ENCODE data around the gene IRX6. TPM values are rescaled to one million over a fixed set of nuclear protein-coding genes. Genes with fewer than 3 reads are reported as not detected.

IRX6 gene
- total RNA-seq, 4 donors from 2014 or later: 0.14 TPM; not detected in 3

DNA sequence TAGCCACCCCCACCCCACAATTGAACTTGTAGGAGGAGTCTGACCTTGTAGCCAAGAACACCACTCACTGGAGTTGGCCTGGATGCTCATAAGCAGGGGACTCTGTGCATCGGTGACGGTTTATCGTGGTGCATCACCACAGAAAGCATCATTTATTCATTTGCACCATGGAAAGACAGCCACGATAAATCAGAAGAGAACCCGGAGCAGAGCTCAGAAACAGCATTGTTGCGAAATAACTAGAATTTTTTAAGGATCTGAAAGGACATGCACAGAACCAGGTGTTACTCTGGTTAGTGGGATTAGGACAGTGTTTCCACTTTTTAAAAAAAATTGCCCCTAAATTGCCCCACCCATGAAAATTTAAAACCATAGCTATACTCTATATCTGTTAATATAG, 44.4 kb upstream of the IRX6 start:
- Histone ChIP-seq H3K36me3 (no peaks in the 10 kb centered on the region), H3K9me3 (no peaks in the 10 kb centered on the region), H3K4me3 (no peak overlapping the region), H3K27ac (no peak overlapping the region), H3K4me1 (no peaks in the 10 kb centered on the region), H3K27me3 (no peaks in the 10 kb centered on the region)
- no peak for DNase-seq
- TF ChIP-seq CTCF (IDR thresholded peaks at IDR 0.05) (no peak), POLR2A (IDR thresholded peaks at IDR 0.05) (no peak)
- intact Hi-C loops (cut with DNase I; ENCODE audit: low total_unique reads): no loop called here

GRCh38 chr16:55280587-55280986, 43.4 kb upstream of the IRX6 start:
- TF ChIP-seq CTCF (IDR thresholded peaks at IDR 0.05) (no peak), POLR2A (IDR thresholded peaks at IDR 0.05) (no peak)
- Histone ChIP-seq H3K4me1 (no peaks in the 10 kb centered on the region), H3K4me3 (no peak overlapping the region), H3K36me3 (no peaks in the 10 kb centered on the region), H3K27ac (no peak overlapping the region), H3K27me3 (no peaks in the 10 kb centered on the region), H3K9me3 (no peaks in the 10 kb centered on the region)
- intact Hi-C loops (cut with DNase I; ENCODE audit: low total_unique reads): no loop called here
- DNase-seq: no peak

DNA sequence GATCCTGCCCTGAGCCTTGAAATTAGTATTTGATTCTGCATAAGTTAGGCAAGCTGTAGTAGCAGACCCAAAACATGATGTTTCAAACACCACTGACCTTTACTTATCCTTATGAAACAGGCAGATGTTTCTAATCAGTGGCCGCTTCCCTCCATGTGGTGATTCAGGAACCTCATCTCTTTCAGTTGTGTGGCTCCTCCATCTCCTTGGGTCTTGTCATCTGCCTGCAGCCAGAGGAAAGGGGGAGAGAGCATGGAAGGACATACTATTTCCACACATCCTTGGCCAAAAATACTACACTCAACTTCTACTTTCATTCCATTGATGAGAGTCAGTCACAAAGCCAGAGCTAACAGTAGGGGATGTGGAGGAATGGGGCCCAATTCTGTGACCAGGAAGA, 41.6 kb upstream of the IRX6 start:
- no peak overlapping the region for H3K27ac ChIP-seq
- no peak overlapping the region for H3K4me3 ChIP-seq
- no peaks in the 10 kb centered on the region for H3K4me1 ChIP-seq
- intact Hi-C loops (cut with DNase I; ENCODE audit: low total_unique reads): no loop called here
- TF ChIP-seq CTCF (IDR thresholded peaks at IDR 0.05): no peak
- no peak for TF ChIP-seq POLR2A (IDR thresholded peaks at IDR 0.05)
- DNase-seq: no peak
- H3K36me3 ChIP-seq: no peaks in the 10 kb centered on the region
- H3K27me3 ChIP-seq: no peaks in the 10 kb centered on the region
- H3K9me3 ChIP-seq: peaks cover 0 to under 1% of the 10 kb centered on the region in 2 donors

- no peak overlapping the region for H3K27ac ChIP-seq
- peaks cover 0 to 2% of the 10 kb centered on the region in 2 donors for H3K9me3 ChIP-seq
- no peaks in the 10 kb centered on the region for H3K36me3 ChIP-seq
- H3K4me3 ChIP-seq: no peak overlapping the region
- no peaks in the 10 kb centered on the region for H3K4me1 ChIP-seq
- TF ChIP-seq POLR2A (IDR thresholded peaks at IDR 0.05) (no peak), CTCF (IDR thresholded peaks at IDR 0.05) (no peak)
- intact Hi-C loops (cut with DNase I; ENCODE audit: low total_unique reads): no loop called here
- DNase-seq: no peak
- no peaks in the 10 kb centered on the region for H3K27me3 ChIP-seq
Observed at GRCh38 chr16:55283812-55284717, 39.9 kb upstream of the IRX6 start.

DNA sequence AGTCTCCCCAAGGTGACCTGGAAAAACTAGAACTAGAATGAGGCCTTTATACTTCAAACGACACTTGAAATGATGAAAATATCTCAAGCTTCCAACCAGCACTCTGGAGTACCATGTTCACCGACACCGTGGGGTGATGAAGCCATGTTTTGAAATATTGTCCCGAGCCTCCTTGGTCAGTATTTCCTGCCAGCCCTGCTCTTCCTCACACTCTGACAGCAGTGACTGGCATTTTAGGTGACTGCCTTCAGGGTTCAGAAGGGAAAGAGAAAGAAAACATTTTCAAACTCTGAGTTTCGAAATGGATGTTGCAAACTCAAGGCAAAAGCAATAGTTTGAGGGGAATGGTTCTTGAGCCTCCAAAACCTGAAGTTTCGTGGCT, 39.3 kb upstream of the IRX6 start:
- Histone ChIP-seq H3K27me3 (no peaks in the 10 kb centered on the region), H3K27ac (no peak overlapping the region), H3K36me3 (no peaks in the 10 kb centered on the region), H3K9me3 (peaks cover 0 to 2% of the 10 kb centered on the region in 2 donors), H3K4me3 (no peak overlapping the region), H3K4me1 (no peaks in the 10 kb centered on the region)
- no peak for TF ChIP-seq POLR2A (IDR thresholded peaks at IDR 0.05)
- TF ChIP-seq CTCF (IDR thresholded peaks at IDR 0.05): no peak
- intact Hi-C loops (cut with DNase I; ENCODE audit: low total_unique reads): no loop called here
- no peak for DNase-seq

Measured in uterus (tissue), 4 donors.